ENCODE measurements around the gene PARD6G. TPM values are rescaled to one million over a fixed set of nuclear protein-coding genes. Genes with fewer than 3 reads are reported as not detected.

The PARD6G gene
- polyA plus RNA-seq, 1 of the 3 experiments (the other 2 are of a cell fraction) = 4.3 TPM

DNA sequence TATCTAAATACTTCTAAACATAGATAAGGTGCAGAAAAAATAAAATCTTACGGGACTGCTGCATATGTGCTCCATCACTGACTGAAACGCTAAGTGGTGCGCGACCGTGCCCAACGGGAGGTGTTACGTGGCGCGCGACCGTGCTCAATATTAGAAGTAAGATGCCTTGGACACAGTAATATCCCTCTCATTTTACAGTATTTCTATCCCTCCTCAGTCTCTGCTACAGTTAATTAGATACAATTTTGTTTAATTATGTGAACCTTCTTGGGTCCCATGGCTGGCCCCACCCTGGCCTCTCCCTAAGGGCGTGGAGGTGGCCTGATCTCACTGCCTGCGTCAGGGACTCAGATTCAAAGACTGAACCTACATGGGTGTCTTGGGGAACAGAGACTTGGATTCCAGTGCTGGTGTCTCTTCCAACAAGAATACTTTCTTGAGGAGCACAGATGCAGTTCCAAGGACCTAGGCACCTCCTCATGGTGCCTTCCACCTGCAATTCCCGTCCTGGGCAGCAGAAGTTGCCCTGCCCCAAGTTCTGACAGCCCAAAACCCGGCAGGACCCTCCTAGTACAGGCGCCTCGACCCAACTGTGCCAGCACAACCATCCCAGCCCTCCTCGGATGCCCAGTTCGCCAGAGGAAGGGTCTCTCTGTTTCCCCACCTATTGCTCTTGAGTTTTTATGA lies 59.2 kb downstream of the PARD6G start:
- H3K9ac ChIP-seq = no peak overlapping the region
- no peak overlapping the region for H3K4me3 ChIP-seq (ENCODE audit: low read depth in 2 of 2, low read length in 1 of 2)
- no peaks in the 10 kb centered on the region for H4K20me1 ChIP-seq (ENCODE audit: insufficient read depth)
- no peaks in the 10 kb centered on the region for H3K9me3 ChIP-seq
- H3K9me2 ChIP-seq = no peaks in the 10 kb centered on the region
- 92% methylated on average over 12 of the region's 19 CpGs for WGBS (ENCODE audit: low lambda C conversion rate)
- DNase-seq = no peak
- H2AFZ ChIP-seq (ENCODE audit: low read depth) = no peak overlapping the region
- CTCF ChIA-PET = no interaction called here
- no peak for TF ChIP-seq GATA2 (CRISPR knock-in tag; IDR thresholded peaks at IDR 0.05)
- TF ChIP-seq SIN3A (IDR thresholded peaks at IDR 0.05; ENCODE audit: borderline replicate concordance, low read depth, low read length) = no peak
- no peak for TF ChIP-seq GABPA (IDR thresholded peaks at IDR 0.05; ENCODE audit: low read depth)
- TF ChIP-seq CTCF (IDR thresholded peaks at IDR 0.05) = no peak
- TF ChIP-seq IRF3 (IDR thresholded peaks at IDR 0.05; ENCODE audit: low read depth, low read length) = no peak
- TF ChIP-seq RFX5 (IDR thresholded peaks at IDR 0.05; ENCODE audit: low read length) = no peak
- no peak for TF ChIP-seq MEF2A (IDR thresholded peaks at IDR 0.05; ENCODE audit: borderline replicate concordance, low read depth)
- H3K4me1 ChIP-seq (ENCODE audit: control insufficient read depth in 1 of 2, insufficient read depth in 2 of 2, low read depth in 1 of 2, low read length in 1 of 2) = no peaks in the 10 kb centered on the region; a peak in 1 of 4 replicates
- POLR2A ChIA-PET = no interaction called here
- H3F3A ChIP-seq (replicated peaks; ENCODE audit: insufficient read depth) = no peaks in the 10 kb centered on the region
- H3K79me2 ChIP-seq (ENCODE audit: insufficient read depth) = no peaks in the 10 kb centered on the region
- H3K4me2 ChIP-seq = no peak overlapping the region
- no peaks in the 10 kb centered on the region for H3K27me3 ChIP-seq (ENCODE audit: insufficient read depth)
- H3K36me3 ChIP-seq (replicated peaks in 1 of 2; ENCODE audit: control insufficient read depth in 1 of 2, insufficient read depth in 2 of 2, low read length in 1 of 2) = no peaks in the 10 kb centered on the region
- H3K27ac ChIP-seq (ENCODE audit: low read depth in 2 of 2, low read length in 1 of 2) = no peak overlapping the region

GRCh38 chr18:80185545-80185944 lies 61.8 kb downstream of the PARD6G start:
- no peak for DNase-seq
- H2AFZ ChIP-seq (ENCODE audit: low read depth) = no peak overlapping the region
- no peaks in the 10 kb centered on the region for H3F3A ChIP-seq (replicated peaks; ENCODE audit: insufficient read depth)
- no peaks in the 10 kb centered on the region for H3K79me2 ChIP-seq (ENCODE audit: insufficient read depth)
- no peaks in the 10 kb centered on the region for H3K36me3 ChIP-seq (replicated peaks in 1 of 2; ENCODE audit: control insufficient read depth in 1 of 2, insufficient read depth in 2 of 2, low read length in 1 of 2)
- no peaks in the 10 kb centered on the region for H4K20me1 ChIP-seq (ENCODE audit: insufficient read depth)
- H3K9me2 ChIP-seq = no peaks in the 10 kb centered on the region
- no peaks in the 10 kb centered on the region for H3K27me3 ChIP-seq (ENCODE audit: insufficient read depth)
- POLR2A ChIA-PET = no interaction called here
- no peak overlapping the region for H3K4me3 ChIP-seq (ENCODE audit: low read depth in 2 of 2, low read length in 1 of 2)
- CTCF ChIA-PET = no interaction called here
- H3K9me3 ChIP-seq = no peaks in the 10 kb centered on the region
- TF ChIP-seq ZBTB33 (IDR thresholded peaks at IDR 0.05; ENCODE audit: borderline replicate concordance, low read depth) = no peak
- TF ChIP-seq YY1 (IDR thresholded peaks at IDR 0.05; ENCODE audit: low read depth) = no peak
- TF ChIP-seq NFIC (IDR thresholded peaks at IDR 0.05; ENCODE audit: borderline replicate concordance) = no peak
- TF ChIP-seq IRF3 (IDR thresholded peaks at IDR 0.05; ENCODE audit: low read depth, low read length) = no peak
- no peak for TF ChIP-seq CTCF (IDR thresholded peaks at IDR 0.05)
- no peak for TF ChIP-seq MEF2A (IDR thresholded peaks at IDR 0.05; ENCODE audit: borderline replicate concordance, low read depth)
- TF ChIP-seq MXI1 (IDR thresholded peaks at IDR 0.05; ENCODE audit: low read depth, low read length) = no peak
- H3K27ac ChIP-seq (ENCODE audit: low read depth in 2 of 2, low read length in 1 of 2) = no peak overlapping the region
- 90% methylated on average over 12 of the region's 12 CpGs for WGBS (ENCODE audit: low lambda C conversion rate)
- H3K4me1 ChIP-seq (ENCODE audit: control insufficient read depth in 1 of 2, insufficient read depth in 2 of 2, low read depth in 1 of 2, low read length in 1 of 2) = no peaks in the 10 kb centered on the region; a peak in 1 of 4 replicates
- H3K4me2 ChIP-seq = no peak overlapping the region
- no peak overlapping the region for H3K9ac ChIP-seq

All from SK-N-SH (cell line).